GM12891 (cell line): ENCODE results near the gene NDUFS5.
"Not testable (repeated sequence)": the region's sequence is repeated elsewhere in the genome, so short reads cannot be mapped to it uniquely, and the experiment has no call there.

ENCODE experiments used
- DNase-seq: peaks from one replicate; pipeline ENCODE4 v3.0.0; 2011; ENCODE audit warnings: low spot score; ENCODE audit not compliant: insufficient read length
- FAIRE-seq: peaks from 2 replicates; lab custom pipeline; 2011; peaks lifted over from hg19 to GRCh38; lab: Jason Lieb, UNC
- PAX5 ChIP-seq: IDR thresholded peaks from 2 replicates; pipeline ENCODE4 v1.6.1; 2011; ENCODE audit warnings: low read length, moderate library complexity, mild to moderate bottlenecking; ENCODE audit not compliant: insufficient read depth, severe bottlenecking
- POLR2A ChIP-seq: IDR thresholded peaks from 2 replicates; pipeline ENCODE4 v1.6.1; 2011; ENCODE audit warnings: low read depth, low read length, control low read depth
- POLR2AphosphoS5 ChIP-seq: IDR thresholded peaks from 2 replicates; pipeline ENCODE4 v1.6.1; 2011; ENCODE audit warnings: low read depth, low read length, control low read depth
- POU2F2 ChIP-seq: IDR thresholded peaks from 2 replicates; pipeline ENCODE4 v1.6.1; 2011; ENCODE audit warnings: low read depth, mild to moderate bottlenecking, control low read depth, low read length, moderate library complexity
- SPI1 ChIP-seq: IDR thresholded peaks from 2 replicates; pipeline ENCODE4 v1.6.1; 2011; ENCODE audit warnings: low read depth, low read length, control low read depth
- TAF1 ChIP-seq: IDR thresholded peaks from 2 replicates; pipeline ENCODE4 v1.6.1; 2011; ENCODE audit warnings: low read depth, low read length, control low read depth

Gene NDUFS5

GRCh38 chr1:39046613-39047210, 20.6 kb downstream of the NDUFS5 start:
- no peak for FAIRE-seq
- TF ChIP-seq POLR2A (no peak), POU2F2 (no peak), POLR2AphosphoS5 (no peak), PAX5 (no peak), SPI1 (no peak), TAF1 (no peak)
- DNase-seq, result no peak

DNA sequence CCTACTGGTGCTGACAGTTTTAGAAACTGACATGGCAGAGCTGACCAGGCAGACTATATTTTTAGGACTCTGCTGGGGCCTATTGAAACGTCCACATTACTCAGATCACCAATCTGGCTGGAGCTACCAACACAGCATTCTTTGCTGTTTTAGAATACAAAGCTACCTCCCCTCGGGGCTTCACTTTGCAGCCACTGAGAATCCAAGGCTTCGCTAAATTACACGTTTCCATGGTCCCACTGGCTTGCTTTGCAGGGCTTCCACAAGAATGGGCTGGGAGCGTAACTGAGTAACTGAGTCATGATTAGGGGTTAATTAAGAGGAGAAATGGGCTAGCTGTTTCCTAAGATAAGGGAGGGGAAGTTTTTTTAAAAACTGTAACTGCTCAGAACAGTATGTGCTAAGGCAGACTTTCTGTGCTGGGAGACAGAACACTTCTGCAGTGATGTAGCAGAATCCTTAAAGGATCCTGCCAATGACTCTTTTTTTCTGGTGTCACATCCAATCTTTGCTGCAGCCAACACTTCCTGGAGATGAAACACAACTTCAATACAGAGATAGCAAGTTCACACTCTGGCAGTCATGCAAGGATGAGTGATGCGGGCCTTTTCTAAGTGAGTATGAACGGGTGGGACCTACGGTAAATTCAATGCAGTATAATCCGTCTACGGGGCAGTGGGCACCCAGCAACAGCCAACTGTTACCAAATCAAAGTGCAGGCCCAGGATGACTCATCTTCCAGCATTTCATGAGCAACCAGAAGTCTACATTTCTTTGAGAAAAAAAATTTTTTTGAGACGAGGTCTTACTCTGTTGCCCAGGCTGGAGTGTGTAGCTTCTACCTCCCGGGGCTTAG, 21.5 kb downstream of the NDUFS5 start:
- TF ChIP-seq POLR2AphosphoS5 (no peak), TAF1 (no peak), SPI1 (no peak), POU2F2 (no peak), PAX5 (peak; percentile 68), POLR2A (no peak)
- DNase-seq (no peak), FAIRE-seq (peak; percentile 59)

DNA sequence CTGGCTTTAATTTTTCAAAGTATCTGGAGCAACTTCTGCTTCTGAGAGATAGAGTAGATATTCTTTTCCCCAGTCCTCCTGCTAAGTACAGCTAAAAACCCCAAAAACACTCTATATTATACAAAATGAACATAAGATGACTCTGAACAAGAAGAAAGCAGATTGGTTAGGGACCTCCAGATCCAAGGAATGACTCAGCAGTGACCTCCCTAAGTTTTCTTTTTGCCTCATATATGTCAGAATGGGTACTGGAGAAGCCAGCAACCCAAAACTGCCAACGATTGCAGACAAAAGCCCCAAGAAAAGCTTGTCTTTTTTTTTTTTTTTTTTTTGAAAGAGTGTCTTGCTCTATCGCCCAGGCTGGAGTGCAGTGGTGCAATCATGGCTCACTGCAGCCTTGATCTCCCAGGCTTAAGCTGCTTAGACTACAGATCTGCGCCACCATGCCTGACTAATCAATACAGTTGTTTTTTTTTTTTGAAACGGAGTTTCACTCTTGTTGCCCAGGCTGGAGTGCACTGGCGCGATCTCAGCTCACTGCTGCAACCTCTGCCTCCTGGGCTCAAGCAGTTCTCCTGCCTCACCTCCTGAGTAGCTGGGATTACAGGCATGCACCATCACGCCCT, 22.7 kb downstream of the NDUFS5 start:
- FAIRE-seq, result no peak
- DNase-seq, result no peak
- no peak for TF ChIP-seq POLR2AphosphoS5
- TF ChIP-seq POU2F2, result no peak
- no peak for TF ChIP-seq TAF1
- TF ChIP-seq POLR2A, result no peak
- TF ChIP-seq PAX5, result no peak
- no peak for TF ChIP-seq SPI1

- no peak for FAIRE-seq
- DNase-seq, result no peak
- TF ChIP-seq TAF1 (no peak), POU2F2 (no peak), SPI1 (no peak), POLR2A (no peak), POLR2AphosphoS5 (no peak)
Observed at GRCh38 chr1:39050001-39050400, 23.9 kb downstream of the NDUFS5 start.

DNA sequence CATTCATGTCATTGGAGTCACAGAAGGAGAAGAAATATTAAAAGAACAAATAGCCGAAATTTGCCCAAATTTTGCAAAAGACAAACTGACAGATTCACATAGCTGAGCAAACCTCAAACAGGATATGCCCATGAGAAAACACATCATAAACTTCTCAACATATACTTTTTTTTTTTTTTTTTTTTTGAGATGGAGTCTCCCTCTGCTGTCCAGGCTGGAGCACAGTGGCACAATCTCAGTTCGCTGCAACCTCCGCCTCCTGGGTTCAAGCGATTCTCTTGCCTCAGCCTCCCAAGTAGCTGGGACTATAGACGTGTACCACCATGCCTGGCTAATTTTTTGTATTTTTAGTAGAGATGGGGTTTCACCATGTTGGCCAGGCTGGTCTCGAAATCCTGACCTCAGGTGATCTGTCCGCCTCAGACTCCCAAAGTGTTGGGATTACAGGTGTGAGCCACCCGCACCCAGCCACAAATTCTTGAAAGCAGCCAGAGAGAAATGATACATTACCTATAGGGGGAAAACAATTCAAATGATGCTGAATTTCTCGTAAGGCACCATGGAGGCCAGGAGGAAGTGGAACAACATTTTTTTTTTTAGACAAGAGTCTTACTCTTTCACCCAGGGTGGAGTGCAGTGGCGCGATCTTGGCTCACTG, 25.2 kb downstream of the NDUFS5 start:
- DNase-seq, FAIRE-seq: not testable (repeated sequence)
- peak; percentile 14; the same call in 1 of the 2 replicates for TF ChIP-seq SPI1

GRCh38 chr1:39051956-39052355, 25.8 kb downstream of the NDUFS5 start:
- FAIRE-seq, result no peak
- no peak for TF ChIP-seq TAF1
- no peak for TF ChIP-seq PAX5
- no peak for TF ChIP-seq POLR2A
- TF ChIP-seq SPI1, result no peak
- no peak for TF ChIP-seq POU2F2
- no peak for TF ChIP-seq POLR2AphosphoS5
- DNase-seq, result no peak

GRCh38 chr1:39055213-39055710, 29.1 kb downstream of the NDUFS5 start:
- FAIRE-seq, DNase-seq: not testable (repeated sequence)

- FAIRE-seq, result not testable (repeated sequence)
Observed at GRCh38 chr1:39061516-39061915, 35.4 kb downstream of the NDUFS5 start.

DNA sequence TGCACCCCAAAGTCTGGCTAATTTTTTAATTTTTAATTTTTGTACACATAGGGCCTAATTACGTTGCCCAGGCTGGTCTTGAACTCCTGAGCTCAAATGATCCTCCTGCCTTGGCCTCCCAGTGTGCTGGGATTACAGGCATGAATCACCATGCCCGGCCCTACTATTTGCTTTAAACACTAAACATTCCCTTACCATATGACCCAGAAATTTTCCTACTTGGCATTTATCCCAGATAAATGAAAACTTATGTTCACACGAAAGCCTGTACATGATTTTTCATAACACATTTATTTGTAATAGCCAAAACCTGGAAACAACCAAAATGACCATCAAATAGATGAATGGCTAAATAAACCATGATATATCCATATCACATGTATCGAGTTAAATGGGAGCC, 35.8 kb downstream of the NDUFS5 start:
- FAIRE-seq, result no peak
- no peak for DNase-seq
- TF ChIP-seq POLR2AphosphoS5 (no peak), PAX5 (no peak), TAF1 (no peak), POU2F2 (no peak), POLR2A (no peak), SPI1 (no peak)

More at GRCh38 chr1:39061516-39061915, 35.4 kb downstream of the NDUFS5 start:
- not testable (repeated sequence) for DNase-seq
